DMS 273 treated with DMSO at 0.1 percent for 48 hours (cell line): ENCODE data around the gene SCFD2.
A peak's percentile ranks its signal among the peaks of the same experiment; 100 is the strongest.
"Not testable (repeated sequence)": the region's sequence is repeated elsewhere in the genome, so short reads cannot be mapped to it uniquely, and the experiment has no call there.

Experiments
- DNase-seq: peaks from one replicate; lab custom pipeline; 2025; lab: John Stamatoyannopoulos, UW

Gene SCFD2

DNA sequence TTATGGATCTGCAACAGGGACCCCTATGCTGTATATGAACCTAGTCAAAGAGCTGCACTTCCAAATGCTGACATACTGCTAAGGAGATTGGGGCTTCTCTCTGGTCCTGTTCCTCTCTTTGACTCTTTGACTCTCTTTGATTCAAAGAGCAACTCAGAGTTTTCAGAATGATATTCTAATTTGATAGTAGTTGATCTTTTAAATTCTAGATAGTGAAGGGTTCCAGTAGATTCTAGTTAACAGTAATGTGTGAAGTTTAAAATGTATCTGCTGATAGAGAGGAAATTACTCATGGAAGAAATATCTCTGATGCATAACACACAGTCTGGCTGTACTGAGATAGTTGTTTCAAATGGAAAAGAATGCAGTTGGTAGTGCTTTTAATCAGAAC, 264.7 kb downstream of the SCFD2 start:
- no peak for DNase-seq

GRCh38 chr4:53100501-53101190, 265.2 kb downstream of the SCFD2 start:
- DNase-seq: no peak

GRCh38 chr4:53098681-53099121, 267.2 kb downstream of the SCFD2 start:
- DNase-seq: no peak

GRCh38 chr4:53094040-53094439, 271.8 kb downstream of the SCFD2 start:
- DNase-seq: no peak

GRCh38 chr4:53089936-53090729, 275.7 kb downstream of the SCFD2 start:
- no peak for DNase-seq

- DNase-seq: no peak
Measured at GRCh38 chr4:53088152-53088551, 277.7 kb downstream of the SCFD2 start.

DNA sequence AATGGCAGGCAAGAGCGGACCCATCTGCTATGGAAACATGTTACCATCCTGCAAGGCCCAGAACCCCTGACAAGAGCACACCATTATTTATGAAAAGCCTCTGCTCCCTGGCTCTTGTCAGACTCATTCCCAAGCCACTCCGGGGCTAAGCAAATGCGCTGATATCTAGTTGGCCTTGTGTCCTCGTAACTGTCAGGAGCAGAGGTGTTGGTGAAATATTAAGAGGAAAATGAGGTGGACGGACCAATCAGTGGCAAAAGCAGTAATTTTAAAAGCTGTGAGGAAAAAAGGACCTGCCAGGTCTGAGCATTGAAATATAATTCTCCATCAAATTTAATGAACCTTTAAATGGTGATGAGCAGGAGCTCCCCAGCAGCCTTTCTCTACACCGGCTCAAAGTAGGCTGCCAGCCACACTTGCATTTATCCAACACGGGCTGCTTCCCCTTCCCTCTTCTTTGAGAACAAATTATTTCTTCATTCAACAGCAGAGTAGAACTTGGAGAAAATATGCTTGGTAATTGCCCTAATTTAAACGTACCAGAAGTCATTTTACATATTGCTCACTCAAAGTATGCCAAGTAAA, 289.4 kb downstream of the SCFD2 start:
- DNase-seq: no peak

GRCh38 chr4:53075162-53075785, 290.6 kb downstream of the SCFD2 start:
- DNase-seq: no peak

- DNase-seq: no peak
Measured at GRCh38 chr4:53068755-53069330, 297.0 kb downstream of the SCFD2 start.

- no peak for DNase-seq
Measured at GRCh38 chr4:53067125-53067802, 298.6 kb downstream of the SCFD2 start.

- no peak for DNase-seq
Measured at GRCh38 chr4:53066155-53066554, 299.7 kb downstream of the SCFD2 start.

GRCh38 chr4:53064609-53065008, 301.3 kb downstream of the SCFD2 start:
- no peak for DNase-seq

- DNase-seq: peak; percentile 6
Measured at GRCh38 chr4:53061091-53061850, 304.6 kb downstream of the SCFD2 start.

DNA sequence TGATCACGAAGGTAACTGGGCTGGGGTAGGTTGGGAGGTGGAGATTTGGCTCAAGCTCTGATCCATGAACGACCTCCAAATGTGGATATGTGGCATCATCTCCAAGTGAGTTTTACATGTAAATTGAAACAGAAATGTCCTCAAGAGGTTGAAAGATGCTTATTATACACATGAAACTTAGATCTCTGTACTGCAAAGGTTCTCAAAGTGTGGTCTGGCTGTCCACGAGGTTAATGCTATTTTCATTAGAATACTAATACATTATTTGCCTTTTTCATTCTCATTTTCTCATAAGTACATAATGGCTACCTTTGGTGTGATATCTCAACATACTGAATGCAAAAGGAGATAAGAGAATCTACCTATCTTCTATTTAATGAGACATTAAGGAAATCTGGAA, 305.6 kb downstream of the SCFD2 start:
- DNase-seq: no peak

GRCh38 chr4:53059871-53060270, 306.0 kb downstream of the SCFD2 start:
- no peak for DNase-seq

DNA sequence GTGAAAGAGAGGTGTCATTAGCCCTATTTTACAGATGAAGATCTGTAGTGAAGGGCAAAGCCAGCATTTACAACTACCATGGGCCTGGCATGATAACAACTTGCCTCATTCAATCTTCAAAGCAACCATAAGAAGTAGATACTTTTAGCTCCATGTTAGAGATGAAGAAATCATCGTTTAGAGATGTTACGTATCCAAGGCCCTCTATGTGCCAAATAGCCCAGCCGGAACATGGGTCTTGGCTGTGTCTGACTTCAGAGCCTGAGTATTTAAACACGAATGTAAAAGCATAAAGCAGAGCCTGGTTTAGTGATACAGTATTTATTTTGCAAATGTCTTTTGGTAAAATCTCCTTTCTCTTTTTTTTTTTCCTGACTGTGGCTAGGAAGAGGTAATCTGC, 306.6 kb downstream of the SCFD2 start:
- DNase-seq: no peak

GRCh38 chr4:53057679-53058078, 308.2 kb downstream of the SCFD2 start:
- peak; percentile 22 for DNase-seq

DNA sequence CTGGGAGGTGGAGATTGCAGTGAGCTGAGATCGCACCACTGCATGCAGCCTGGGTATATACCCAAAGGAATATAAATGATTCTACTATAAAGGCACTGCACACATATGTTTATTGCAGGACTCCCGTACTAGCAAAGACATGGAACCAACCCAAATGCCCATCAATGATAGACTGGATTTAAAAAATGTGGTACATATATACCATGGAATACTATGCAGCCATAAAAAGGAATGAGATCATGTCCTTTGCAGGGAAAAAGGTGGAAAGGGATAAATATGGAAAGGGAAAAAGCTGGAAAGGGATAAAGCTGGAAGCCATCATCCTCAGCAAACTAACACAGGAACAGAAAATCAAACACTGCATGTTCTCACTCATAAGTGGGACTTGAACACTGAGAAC, 308.8 kb downstream of the SCFD2 start:
- DNase-seq: not testable (repeated sequence)

- DNase-seq: no peak
Measured at GRCh38 chr4:53055716-53056403, 310.0 kb downstream of the SCFD2 start.

- DNase-seq: peak; percentile 40
Measured at GRCh38 chr4:53055274-53055673, 310.6 kb downstream of the SCFD2 start.
